Mesodermal cell (in vitro differentiated cells): Measurements from ENCODE around the gene RIT1. TPM values are rescaled to one million over a fixed set of nuclear protein-coding genes. Genes with fewer than 3 reads are reported as not detected.

ENCODE experiments used
- H3K27ac ChIP-seq: 2 replicates; pipeline ENCODE4 v1.7.0; 2013; ENCODE audit warnings: mild to moderate bottlenecking, low read depth, low read length, moderate library complexity; ENCODE audit not compliant: severe bottlenecking
- H3K36me3 ChIP-seq: 2 replicates; pipeline ENCODE4 v1.7.1; 2013; ENCODE audit warnings: mild to moderate bottlenecking, low read length, moderate library complexity; ENCODE audit not compliant: control insufficient read depth, insufficient read depth
- H3K4me1 ChIP-seq: one replicate; pipeline ENCODE4 v1.7.1; 2013; ENCODE audit warnings: mild to moderate bottlenecking, low read length; ENCODE audit not compliant: insufficient read depth, control insufficient read depth, poor library complexity, severe bottlenecking
- H3K4me3 ChIP-seq: 2 replicates; pipeline ENCODE4 v1.7.0; 2013; ENCODE audit warnings: low read length, control low read depth, mild to moderate bottlenecking; ENCODE audit not compliant: insufficient read depth, poor library complexity, severe bottlenecking; ENCODE audit errors: extremely low read depth
- H3K9me3 ChIP-seq: 2 replicates; pipeline ENCODE4 v1.7.1; 2013; ENCODE audit warnings: mild to moderate bottlenecking, low read length, moderate library complexity; ENCODE audit not compliant: control insufficient read depth
- WGBS, 2 experiments: methylation state at CpG; one replicate each; pipeline ENCODE4 v1.1.5; 2013; ENCODE audit warnings: missing lambda C conversion rate in 2 of 2; ENCODE audit not compliant: insufficient coverage in 2 of 2; 5-methylcytosine and 5-hydroxymethylcytosine counted together
- polyA plus RNA-seq, 2 experiments: library from polyadenylated mRNA; stranded (reverse); fragments of 50-300 nt; gene quantifications; one replicate each; pipeline ENCODE4 v1.2.3, GENCODE V29; 2013

The RIT1 gene
- polyA plus RNA-seq (2013, experiment 1 of 2): 46.8 TPM
- polyA plus RNA-seq (2013, experiment 2 of 2): 38.1 TPM

GRCh38 chr1:155911156-155912055 lies at the start of gene RIT1:
Gene RIT1 (minus strand): TSS chr1:155911349. CDS start chr1:155910761, 588 bp downstream.
- H3K9me3 ChIP-seq: no peaks in the 10 kb centered on the region
- peaks cover 78% of the 10 kb centered on the region for H3K36me3 ChIP-seq
- peak within 1 kb of the TSS; percentile 74 for H3K4me3 ChIP-seq
- H3K4me1 ChIP-seq: peaks cover 5% of the 10 kb centered on the region
- peak within 1 kb of the TSS; percentile 44 for H3K27ac ChIP-seq
- WGBS, 2 experiments: 5 to 10% methylated on average over 17 to 21 of the region's 34 CpGs

DNA sequence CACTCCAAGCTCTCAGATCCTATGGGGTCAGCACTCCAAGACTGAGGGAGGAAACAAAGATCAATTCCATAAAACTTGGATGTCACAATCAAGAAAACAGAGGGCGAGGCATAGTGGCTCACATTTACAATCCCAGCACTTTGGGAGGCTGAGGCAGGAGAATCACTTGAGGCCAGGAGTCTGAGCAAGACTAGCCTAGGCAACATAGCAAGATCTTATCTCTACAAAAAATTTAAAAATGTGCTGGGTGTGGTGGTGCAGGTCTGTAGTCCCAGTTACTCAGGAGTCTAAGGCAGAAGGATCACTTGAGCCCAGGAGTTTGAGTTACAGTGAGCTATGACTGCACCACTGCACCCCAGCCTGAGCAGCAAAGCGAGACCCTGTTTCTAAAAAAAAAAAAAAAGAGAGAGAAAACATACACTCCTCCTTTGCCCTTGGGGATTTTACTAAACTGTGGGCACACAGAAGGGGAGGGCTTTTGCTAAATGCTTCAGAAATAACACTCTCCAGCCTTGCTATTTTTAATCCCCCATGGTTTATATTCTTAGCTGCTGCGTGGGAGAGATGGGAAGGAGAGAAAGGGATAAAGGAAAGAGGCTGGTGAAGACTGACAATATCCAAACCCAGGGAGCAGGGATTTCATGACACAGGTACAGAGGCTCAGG lies 49.1 kb upstream of the RIT1 start:
- H3K4me1 ChIP-seq: peaks cover 23% of the 10 kb centered on the region
- no peak overlapping the region for H3K4me3 ChIP-seq
- H3K27ac ChIP-seq: peak overlapping the region; percentile 16
- H3K9me3 ChIP-seq: no peaks in the 10 kb centered on the region
- WGBS, 2 experiments: 90 to 100% methylated on average over 1 of the region's 3 CpGs
- H3K36me3 ChIP-seq: peaks cover 94% of the 10 kb centered on the region

- H3K4me3 ChIP-seq: no peak overlapping the region
- H3K36me3 ChIP-seq: peaks cover 99% of the 10 kb centered on the region
- WGBS, 2 experiments: 94 to 96% methylated on average over 12 of the region's 12 CpGs
- H3K4me1 ChIP-seq: peaks cover 19% of the 10 kb centered on the region
- H3K27ac ChIP-seq: no peak overlapping the region
- no peaks in the 10 kb centered on the region for H3K9me3 ChIP-seq
Observed at GRCh38 chr1:155957411-155957915, 46.3 kb upstream of the RIT1 start.

GRCh38 chr1:155954645-155955044 lies 43.5 kb upstream of the RIT1 start:
- Histone ChIP-seq H3K36me3 (peaks cover 98% of the 10 kb centered on the region), H3K4me1 (no peaks in the 10 kb centered on the region), H3K27ac (no peak overlapping the region), H3K9me3 (no peaks in the 10 kb centered on the region), H3K4me3 (no peak overlapping the region)
- 98 to 100% methylated on average over 1 to 3 of the region's 3 CpGs for WGBS, 2 experiments

GRCh38 chr1:155952505-155952890 lies 41.3 kb upstream of the RIT1 start:
- no peak overlapping the region for H3K27ac ChIP-seq
- no peaks in the 10 kb centered on the region for H3K9me3 ChIP-seq
- WGBS, 2 experiments: 97 to 100% methylated on average over 9 to 13 of the region's 13 CpGs
- no peak overlapping the region for H3K4me3 ChIP-seq
- peaks cover 96% of the 10 kb centered on the region for H3K36me3 ChIP-seq
- no peaks in the 10 kb centered on the region for H3K4me1 ChIP-seq

- no peaks in the 10 kb centered on the region for H3K9me3 ChIP-seq
- H3K36me3 ChIP-seq: peaks cover 96% of the 10 kb centered on the region
- 96 to 100% methylated on average over 3 of the region's 6 CpGs for WGBS, 2 experiments
- no peaks in the 10 kb centered on the region for H3K4me1 ChIP-seq
- H3K27ac ChIP-seq: no peak overlapping the region
- no peak overlapping the region for H3K4me3 ChIP-seq
Observed at GRCh38 chr1:155951753-155952504, 40.8 kb upstream of the RIT1 start.

- Histone ChIP-seq H3K36me3 (peaks cover 96% of the 10 kb centered on the region), H3K4me3 (no peak overlapping the region), H3K27ac (no peak overlapping the region), H3K9me3 (no peaks in the 10 kb centered on the region), H3K4me1 (peaks cover 5% of the 10 kb centered on the region)
- WGBS, 2 experiments: 95 to 97% methylated on average over 21 to 27 of the region's 27 CpGs
Observed at GRCh38 chr1:155950829-155951228, 39.7 kb upstream of the RIT1 start.

DNA sequence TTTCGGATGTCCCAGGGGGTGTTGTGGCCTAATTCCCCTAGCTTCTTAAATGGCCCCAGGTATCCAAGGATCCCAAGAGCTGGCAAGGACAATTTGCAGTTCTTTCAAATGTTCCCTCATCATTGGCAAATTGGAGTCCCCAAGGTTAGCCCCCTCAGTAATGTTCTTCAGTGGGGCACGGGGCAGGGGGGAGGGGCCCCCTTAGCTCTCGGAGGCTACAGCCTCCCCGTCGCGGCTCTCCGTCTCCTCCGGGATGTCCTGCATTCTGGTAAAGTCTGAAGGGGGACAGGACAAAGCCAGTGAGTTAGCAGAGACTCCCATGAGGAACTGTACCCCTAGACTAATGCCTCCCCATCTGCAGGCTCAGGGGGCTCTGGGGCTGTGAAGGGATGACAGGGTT lies 36.6 kb upstream of the RIT1 start:
- H3K36me3 ChIP-seq: peaks cover 70% of the 10 kb centered on the region
- 100% methylated on average over 2 to 4 of the region's 8 CpGs for WGBS, 2 experiments
- H3K4me1 ChIP-seq: peaks cover 5% of the 10 kb centered on the region
- no peaks in the 10 kb centered on the region for H3K9me3 ChIP-seq
- no peak overlapping the region for H3K27ac ChIP-seq
- H3K4me3 ChIP-seq: no peak overlapping the region

GRCh38 chr1:155947292-155947691 lies 36.1 kb upstream of the RIT1 start:
- Histone ChIP-seq H3K27ac (no peak overlapping the region), H3K4me3 (no peak overlapping the region), H3K4me1 (peaks cover 5% of the 10 kb centered on the region), H3K36me3 (peaks cover 66% of the 10 kb centered on the region), H3K9me3 (no peaks in the 10 kb centered on the region)
- 86 to 93% methylated on average over 3 of the region's 4 CpGs for WGBS, 2 experiments

- no peak overlapping the region for H3K4me3 ChIP-seq
- WGBS, 2 experiments: 97 to 100% methylated on average over 3 to 5 of the region's 8 CpGs
- no peaks in the 10 kb centered on the region for H3K9me3 ChIP-seq
- H3K36me3 ChIP-seq: peaks cover 60% of the 10 kb centered on the region
- peak overlapping the region; percentile 43 for H3K27ac ChIP-seq
- H3K4me1 ChIP-seq: peaks cover 6% of the 10 kb centered on the region
Observed at GRCh38 chr1:155946633-155947219, 35.6 kb upstream of the RIT1 start.
